Renal cortical epithelial cell (primary cell): ENCODE data around the gene TGIF1. TPM values are rescaled to one million over a fixed set of nuclear protein-coding genes. Genes with fewer than 3 reads are reported as not detected.
A peak's percentile ranks its signal among the peaks of the same experiment; 100 is the strongest.
"Not testable (repeated sequence)": the region's sequence is repeated elsewhere in the genome, so short reads cannot be mapped to it uniquely, and the experiment has no call there.

Source experiments
- DNase-seq: peaks from one replicate; pipeline ENCODE4 v3.0.0-alpha.2; 2011; ENCODE audit warnings: low read depth
- total RNA-seq: library from RNA; depleted of rRNA; stranded (reverse); fragments of >200 nt; gene quantifications from 2 replicates; pipeline ENCODE4 v1.2.3, GENCODE V29; 2014

The TGIF1 gene
- total RNA-seq, 1 donor from 2014 or later = 295 TPM

- peak; percentile 94 for DNase-seq
Observed at GRCh38 chr18:3455907-3456685, 6.1 kb downstream of the TGIF1 start.

GRCh38 chr18:3456686-3457069 is 6.7 kb downstream of the TGIF1 start:
- DNase-seq = peak; percentile 96

GRCh38 chr18:3457261-3457724 is 7.3 kb downstream of the TGIF1 start:
- no peak for DNase-seq

- DNase-seq = no peak
Observed at GRCh38 chr18:3458378-3458777, 8.4 kb downstream of the TGIF1 start.

- DNase-seq = peak; percentile 80
Observed at GRCh38 chr18:3458952-3459853, 9.2 kb downstream of the TGIF1 start.

GRCh38 chr18:3460823-3461398 is 10.9 kb downstream of the TGIF1 start:
- DNase-seq = no peak

GRCh38 chr18:3461704-3462103 is 11.7 kb downstream of the TGIF1 start:
- DNase-seq = no peak

GRCh38 chr18:3463051-3463450 is 13.1 kb downstream of the TGIF1 start:
- no peak for DNase-seq

- peak; percentile 89 for DNase-seq
Observed at GRCh38 chr18:3466045-3466444, 16.1 kb downstream of the TGIF1 start.

- no peak for DNase-seq
Observed at GRCh38 chr18:3466872-3467271, 16.9 kb downstream of the TGIF1 start.

GRCh38 chr18:3468066-3468705 is 18.2 kb downstream of the TGIF1 start:
- DNase-seq = no peak

GRCh38 chr18:3468833-3469232 is 18.9 kb downstream of the TGIF1 start:
- no peak for DNase-seq

- no peak for DNase-seq
Observed at GRCh38 chr18:3471141-3471648, 21.2 kb downstream of the TGIF1 start.

GRCh38 chr18:3472121-3472520 is 22.1 kb downstream of the TGIF1 start:
- DNase-seq = not testable (repeated sequence)

- DNase-seq = no peak
Observed at GRCh38 chr18:3472681-3473544, 22.9 kb downstream of the TGIF1 start.

- no peak for DNase-seq
Observed at GRCh38 chr18:3478262-3478978, 28.4 kb downstream of the TGIF1 start.

- DNase-seq = no peak
Observed at GRCh38 chr18:3479978-3480509, 30.1 kb downstream of the TGIF1 start.

- no peak for DNase-seq
Observed at GRCh38 chr18:3480827-3481573, 31.0 kb downstream of the TGIF1 start.

- no peak for DNase-seq
Observed at GRCh38 chr18:3481696-3482210, 31.8 kb downstream of the TGIF1 start.
